Panc1 (cell line): ENCODE results near the gene CFAP100.

Experiments
- CTCF ChIP-seq: fragments of 450-650 bp; IDR thresholded peaks from 2 replicates; pipeline ENCODE4 v1.5.1; 2017; ENCODE audit warnings: mild to moderate bottlenecking
- POLR2AphosphoS5 ChIP-seq: IDR thresholded peaks from 2 replicates; pipeline ENCODE4 v1.6.1; 2012; ENCODE audit warnings: mild to moderate bottlenecking, low read depth, low read length, moderate library complexity
- SIN3A ChIP-seq: IDR thresholded peaks from 2 replicates; pipeline ENCODE4 v1.6.1; 2012; ENCODE audit warnings: low read depth, mild to moderate bottlenecking, low read length, moderate library complexity, borderline replicate concordance; ENCODE audit not compliant: insufficient read depth
- TCF7L2 ChIP-seq: IDR thresholded peaks from 2 replicates; pipeline ENCODE4 v1.6.1; 2011; ENCODE audit warnings: mild to moderate bottlenecking, low read depth, low read length, inconsistent platforms

- TF ChIP-seq SIN3A (no peak), CTCF (no peak), POLR2AphosphoS5 (no peak), TCF7L2 (no peak)
These were observed 24.0 kb downstream of the CFAP100 start for GRCh38 chr3:126418661-126419131.
